ENCODE measurements around the gene ALDH1A3.

ALDH1A3 gene

GRCh38 chr15:100879464-100880138 is at the start of gene ALDH1A3:
ALDH1A3 (plus strand) TSS chr15:100879831; CDS start chr15:100879908, 77 bp downstream.
- Histone ChIP-seq H3K4me3 (ENCODE audit: low read length) (peak within 1 kb of the TSS; percentile 51), H3K9ac (ENCODE audit: low read length) (no peak within 1 kb of the TSS), H3K27ac (ENCODE audit: low read depth, low read length) (peak within 1 kb of the TSS; percentile 8), H3K27me3 (ENCODE audit: control insufficient read depth, insufficient read depth, low read length) (peaks cover 14% of the 10 kb centered on the region), H3K36me3 (ENCODE audit: control insufficient read depth, insufficient read depth, low read length) (no peaks in the 10 kb centered on the region), H3K4me1 (ENCODE audit: control insufficient read depth, insufficient read depth, low read length) (no peaks in the 10 kb centered on the region)

GRCh38 chr15:100831467-100831866 is 48.2 kb upstream of the ALDH1A3 start:
- Histone ChIP-seq H3K27me3 (ENCODE audit: control insufficient read depth, insufficient read depth, low read length) (peaks cover 3% of the 10 kb centered on the region), H3K4me3 (ENCODE audit: low read length) (no peak overlapping the region), H3K4me1 (ENCODE audit: control insufficient read depth, insufficient read depth, low read length) (no peaks in the 10 kb centered on the region), H3K27ac (ENCODE audit: low read depth, low read length) (peak overlapping the region; percentile 36), H3K9ac (ENCODE audit: low read length) (no peak overlapping the region), H3K36me3 (ENCODE audit: control insufficient read depth, insufficient read depth, low read length) (no peaks in the 10 kb centered on the region)

GRCh38 chr15:100832149-100832942 is 47.3 kb upstream of the ALDH1A3 start:
- Histone ChIP-seq H3K27ac (ENCODE audit: low read depth, low read length) (no peak overlapping the region), H3K9ac (ENCODE audit: low read length) (no peak overlapping the region), H3K4me3 (ENCODE audit: low read length) (no peak overlapping the region), H3K36me3 (ENCODE audit: control insufficient read depth, insufficient read depth, low read length) (no peaks in the 10 kb centered on the region), H3K4me1 (ENCODE audit: control insufficient read depth, insufficient read depth, low read length) (no peaks in the 10 kb centered on the region), H3K27me3 (ENCODE audit: control insufficient read depth, insufficient read depth, low read length) (peaks cover 3% of the 10 kb centered on the region)

- H3K4me3 ChIP-seq (ENCODE audit: low read length) = no peak overlapping the region
- no peaks in the 10 kb centered on the region for H3K36me3 ChIP-seq (ENCODE audit: control insufficient read depth, insufficient read depth, low read length)
- no peak overlapping the region for H3K27ac ChIP-seq (ENCODE audit: low read depth, low read length)
- H3K9ac ChIP-seq (ENCODE audit: low read length) = no peak overlapping the region
- no peaks in the 10 kb centered on the region for H3K4me1 ChIP-seq (ENCODE audit: control insufficient read depth, insufficient read depth, low read length)
- peaks cover 3% of the 10 kb centered on the region for H3K27me3 ChIP-seq (ENCODE audit: control insufficient read depth, insufficient read depth, low read length)
These were observed 45.9 kb upstream of the ALDH1A3 start for GRCh38 chr15:100833417-100834389.

GRCh38 chr15:100834731-100835130 is 44.9 kb upstream of the ALDH1A3 start:
- no peak overlapping the region for H3K9ac ChIP-seq (ENCODE audit: low read length)
- H3K36me3 ChIP-seq (ENCODE audit: control insufficient read depth, insufficient read depth, low read length) = no peaks in the 10 kb centered on the region
- peaks cover 3% of the 10 kb centered on the region for H3K27me3 ChIP-seq (ENCODE audit: control insufficient read depth, insufficient read depth, low read length)
- H3K4me1 ChIP-seq (ENCODE audit: control insufficient read depth, insufficient read depth, low read length) = no peaks in the 10 kb centered on the region
- H3K27ac ChIP-seq (ENCODE audit: low read depth, low read length) = no peak overlapping the region
- H3K4me3 ChIP-seq (ENCODE audit: low read length) = no peak overlapping the region

- peaks cover 3% of the 10 kb centered on the region for H3K27me3 ChIP-seq (ENCODE audit: control insufficient read depth, insufficient read depth, low read length)
- no peak overlapping the region for H3K27ac ChIP-seq (ENCODE audit: low read depth, low read length)
- H3K36me3 ChIP-seq (ENCODE audit: control insufficient read depth, insufficient read depth, low read length) = no peaks in the 10 kb centered on the region
- H3K4me3 ChIP-seq (ENCODE audit: low read length) = no peak overlapping the region
- no peaks in the 10 kb centered on the region for H3K4me1 ChIP-seq (ENCODE audit: control insufficient read depth, insufficient read depth, low read length)
- H3K9ac ChIP-seq (ENCODE audit: low read length) = no peak overlapping the region
These were observed 44.0 kb upstream of the ALDH1A3 start for GRCh38 chr15:100835636-100836035.

- Histone ChIP-seq H3K27ac (ENCODE audit: low read depth, low read length) (no peak overlapping the region), H3K4me1 (ENCODE audit: control insufficient read depth, insufficient read depth, low read length) (no peaks in the 10 kb centered on the region), H3K27me3 (ENCODE audit: control insufficient read depth, insufficient read depth, low read length) (no peaks in the 10 kb centered on the region), H3K36me3 (ENCODE audit: control insufficient read depth, insufficient read depth, low read length) (no peaks in the 10 kb centered on the region), H3K4me3 (ENCODE audit: low read length) (no peak overlapping the region), H3K9ac (ENCODE audit: low read length) (no peak overlapping the region)
These were observed 43.1 kb upstream of the ALDH1A3 start for GRCh38 chr15:100836501-100836900.

- Histone ChIP-seq H3K4me3 (ENCODE audit: low read length) (no peak overlapping the region), H3K27me3 (ENCODE audit: control insufficient read depth, insufficient read depth, low read length) (no peaks in the 10 kb centered on the region), H3K9ac (ENCODE audit: low read length) (no peak overlapping the region), H3K36me3 (ENCODE audit: control insufficient read depth, insufficient read depth, low read length) (no peaks in the 10 kb centered on the region), H3K4me1 (ENCODE audit: control insufficient read depth, insufficient read depth, low read length) (no peaks in the 10 kb centered on the region), H3K27ac (ENCODE audit: low read depth, low read length) (no peak overlapping the region)
These were observed 38.2 kb upstream of the ALDH1A3 start for GRCh38 chr15:100841426-100841825.

- no peaks in the 10 kb centered on the region for H3K27me3 ChIP-seq (ENCODE audit: control insufficient read depth, insufficient read depth, low read length)
These were observed 36.6 kb upstream of the ALDH1A3 start for GRCh38 chr15:100842756-100843730.

GRCh38 chr15:100844167-100844566 is 35.5 kb upstream of the ALDH1A3 start:
- H3K4me3 ChIP-seq (ENCODE audit: low read length) = no peak overlapping the region
- H3K27me3 ChIP-seq (ENCODE audit: control insufficient read depth, insufficient read depth, low read length) = no peaks in the 10 kb centered on the region
- H3K27ac ChIP-seq (ENCODE audit: low read depth, low read length) = no peak overlapping the region
- no peaks in the 10 kb centered on the region for H3K36me3 ChIP-seq (ENCODE audit: control insufficient read depth, insufficient read depth, low read length)
- H3K9ac ChIP-seq (ENCODE audit: low read length) = no peak overlapping the region
- no peaks in the 10 kb centered on the region for H3K4me1 ChIP-seq (ENCODE audit: control insufficient read depth, insufficient read depth, low read length)

More at GRCh38 chr15:100842756-100843730, 36.6 kb upstream of the ALDH1A3 start:
- no peaks in the 10 kb centered on the region for H3K4me1 ChIP-seq (ENCODE audit: control insufficient read depth, insufficient read depth, low read length)
- no peak overlapping the region for H3K4me3 ChIP-seq (ENCODE audit: low read length)
- H3K36me3 ChIP-seq (ENCODE audit: control insufficient read depth, insufficient read depth, low read length) = no peaks in the 10 kb centered on the region
- no peak overlapping the region for H3K27ac ChIP-seq (ENCODE audit: low read depth, low read length)
- H3K9ac ChIP-seq (ENCODE audit: low read length) = no peak overlapping the region

GRCh38 chr15:100844778-100845177 is 34.9 kb upstream of the ALDH1A3 start:
- Histone ChIP-seq H3K36me3 (ENCODE audit: control insufficient read depth, insufficient read depth, low read length) (no peaks in the 10 kb centered on the region), H3K27ac (ENCODE audit: low read depth, low read length) (no peak overlapping the region), H3K4me3 (ENCODE audit: low read length) (no peak overlapping the region), H3K4me1 (ENCODE audit: control insufficient read depth, insufficient read depth, low read length) (no peaks in the 10 kb centered on the region), H3K9ac (ENCODE audit: low read length) (no peak overlapping the region), H3K27me3 (ENCODE audit: control insufficient read depth, insufficient read depth, low read length) (no peaks in the 10 kb centered on the region)

Data from rectal smooth muscle tissue (tissue), 1 donor.